PC-3 (cell line): ENCODE measurements around the gene MEGF10.

Experiments
- EZH2 ChIP-seq: fragments of 300-600 bp; sonication (generic); IDR thresholded peaks from one replicate; pipeline ENCODE4 v1.6.1; 2017; ENCODE audit warnings: antibody characterized with exemption, mild to moderate bottlenecking, low read length; ENCODE audit not compliant: unreplicated experiment
- EZH2phosphoT487 ChIP-seq: fragments of 300-600 bp; sonication (generic); IDR thresholded peaks from 2 replicates; pipeline ENCODE4 v1.6.1; 2018; ENCODE audit warnings: mild to moderate bottlenecking, antibody characterized with exemption, low read length, borderline replicate concordance
- TF ChIP-seq, protein P1 (sequence below): fragments of 300-600 bp; sonication (generic); conservative IDR thresholded peaks from 2 replicates; pipeline ENCODE4 v1.5.1; 2017; ENCODE audit warnings: antibody characterized with exemption, low read depth, mild to moderate bottlenecking, low read length

DNA sequence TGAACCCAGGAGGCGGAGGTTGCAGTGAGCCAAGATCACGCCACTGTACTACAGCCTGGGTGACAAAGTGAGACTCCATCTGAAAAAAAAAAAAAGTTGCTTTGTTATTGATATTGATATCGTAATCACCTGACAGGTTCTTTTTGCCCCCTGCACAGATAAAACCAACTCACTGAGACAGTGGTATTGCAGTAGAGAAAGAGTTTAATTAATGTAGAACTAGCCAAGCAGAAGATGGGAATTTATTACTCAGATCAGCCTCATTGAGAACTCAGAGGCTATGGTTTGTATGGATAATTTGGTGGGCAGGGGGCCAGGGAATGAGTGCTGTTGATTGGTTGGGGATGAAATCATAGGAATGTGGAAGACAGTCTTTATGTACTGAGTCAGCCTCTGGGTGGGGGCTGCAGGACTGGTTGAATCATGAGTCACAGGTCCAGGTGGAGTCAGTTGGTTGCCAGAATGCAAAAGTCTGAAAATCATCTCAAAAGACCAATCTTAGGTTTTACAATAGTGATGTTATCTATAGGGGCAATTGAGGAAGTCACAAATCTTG, 35.8 kb upstream of the MEGF10 start:
- TF ChIP-seq, protein P1, sequence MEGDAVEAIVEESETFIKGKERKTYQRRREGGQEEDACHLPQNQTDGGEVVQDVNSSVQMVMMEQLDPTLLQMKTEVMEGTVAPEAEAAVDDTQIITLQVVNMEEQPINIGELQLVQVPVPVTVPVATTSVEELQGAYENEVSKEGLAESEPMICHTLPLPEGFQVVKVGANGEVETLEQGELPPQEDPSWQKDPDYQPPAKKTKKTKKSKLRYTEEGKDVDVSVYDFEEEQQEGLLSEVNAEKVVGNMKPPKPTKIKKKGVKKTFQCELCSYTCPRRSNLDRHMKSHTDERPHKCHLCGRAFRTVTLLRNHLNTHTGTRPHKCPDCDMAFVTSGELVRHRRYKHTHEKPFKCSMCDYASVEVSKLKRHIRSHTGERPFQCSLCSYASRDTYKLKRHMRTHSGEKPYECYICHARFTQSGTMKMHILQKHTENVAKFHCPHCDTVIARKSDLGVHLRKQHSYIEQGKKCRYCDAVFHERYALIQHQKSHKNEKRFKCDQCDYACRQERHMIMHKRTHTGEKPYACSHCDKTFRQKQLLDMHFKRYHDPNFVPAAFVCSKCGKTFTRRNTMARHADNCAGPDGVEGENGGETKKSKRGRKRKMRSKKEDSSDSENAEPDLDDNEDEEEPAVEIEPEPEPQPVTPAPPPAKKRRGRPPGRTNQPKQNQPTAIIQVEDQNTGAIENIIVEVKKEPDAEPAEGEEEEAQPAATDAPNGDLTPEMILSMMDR: no peak
- no peak for TF ChIP-seq EZH2phosphoT487
- no peak for TF ChIP-seq EZH2
